GM23338 (cell line): ENCODE data around the gene AKIRIN2. TPM values are rescaled to one million over a fixed set of nuclear protein-coding genes. Genes with fewer than 3 reads are reported as not detected.

Experiments
- ATAC-seq: fragments of 200-7000 bp; cut with Tn5 transposase; 3 replicates; pipeline ENCODE4 v1.9.1; 2020
- DNase-seq: peaks from one replicate; pipeline ENCODE4 v3.0.0-alpha.2; 2015; ENCODE audit warnings: low spot score
- H2AFZ ChIP-seq: fragments of 200-600 bp; sonication (generic); 2 replicates; pipeline ENCODE4 v1.8.0; 2016; ENCODE audit warnings: antibody characterized with exemption, mild to moderate bottlenecking, moderate library complexity
- H3F3A ChIP-seq: fragments of 200-600 bp; sonication (generic); replicated peaks from 2 replicates; pipeline ENCODE4 v1.8.0; 2017; ENCODE audit warnings: antibody characterized with exemption, mixed run types, low read depth
- H3K27ac ChIP-seq: fragments of 200-600 bp; sonication (generic); 2 replicates; pipeline ENCODE4 v1.6.1; 2016; ENCODE audit warnings: low read depth
- H3K27me3 ChIP-seq: fragments of 200-600 bp; sonication (generic); 2 replicates; pipeline ENCODE4 v1.8.0; 2016; ENCODE audit warnings: mild to moderate bottlenecking, mixed run types, moderate library complexity; ENCODE audit not compliant: insufficient read depth
- H3K36me3 ChIP-seq: fragments of 200-600 bp; sonication (generic); 2 replicates; pipeline ENCODE4 v1.8.0; 2016; ENCODE audit warnings: mild to moderate bottlenecking; ENCODE audit not compliant: insufficient read depth
- H3K4me1 ChIP-seq: fragments of 200-600 bp; sonication (generic); 2 replicates; pipeline ENCODE4 v1.8.0; 2016; ENCODE audit warnings: mild to moderate bottlenecking, moderate library complexity; ENCODE audit not compliant: insufficient read depth
- H3K4me2 ChIP-seq: fragments of 200-600 bp; sonication (generic); 2 replicates; pipeline ENCODE4 v1.7.1; 2017; ENCODE audit warnings: mixed run types
- H3K4me3 ChIP-seq: fragments of 200-600 bp; sonication (generic); 2 replicates; pipeline ENCODE4 v1.6.1; 2016; ENCODE audit warnings: mixed run types
- H3K79me2 ChIP-seq: fragments of 200-600 bp; sonication (generic); replicated peaks from 2 replicates; pipeline ENCODE4 v1.8.0; 2017; ENCODE audit warnings: mild to moderate bottlenecking; ENCODE audit not compliant: insufficient read depth
- H3K9me2 ChIP-seq: fragments of 200-600 bp; sonication (generic); 2 replicates; pipeline ENCODE4 v1.8.0; 2017; ENCODE audit not compliant: insufficient read depth
- H4K20me1 ChIP-seq: fragments of 200-600 bp; sonication (generic); replicated peaks from 2 replicates; pipeline ENCODE4 v1.8.0; 2017; ENCODE audit warnings: mild to moderate bottlenecking; ENCODE audit not compliant: insufficient read depth
- H3K27ac Mint-ChIP-seq: 2 replicates; pipeline ENCODE4 v1.8.0; 2020; ENCODE audit warnings: inconsistent platforms, mild to moderate bottlenecking, moderate library complexity, mixed read lengths
- H3K27me3 Mint-ChIP-seq: 3 replicates; pipeline ENCODE4 v1.8.0; 2022; ENCODE audit warnings: low read depth, mild to moderate bottlenecking, moderate library complexity, mixed read lengths, inconsistent platforms; ENCODE audit not compliant: insufficient read depth, poor library complexity
- H3K36me3 Mint-ChIP-seq: 3 replicates; pipeline ENCODE4 v1.8.0; 2021; ENCODE audit warnings: low read depth, mild to moderate bottlenecking, inconsistent platforms, moderate library complexity, mixed read lengths
- H3K4me1 Mint-ChIP-seq: 3 replicates; pipeline ENCODE4 v1.8.0; 2020; ENCODE audit warnings: mild to moderate bottlenecking, inconsistent platforms, mixed read lengths
- H3K4me3 Mint-ChIP-seq: 3 replicates; pipeline ENCODE4 v1.8.0; 2021; ENCODE audit warnings: moderate library complexity, mild to moderate bottlenecking, inconsistent platforms, mixed read lengths
- H3K9me3 Mint-ChIP-seq: 3 replicates; pipeline ENCODE4 v1.8.0; 2020; ENCODE audit warnings: moderate library complexity, mild to moderate bottlenecking, inconsistent platforms, mixed read lengths
- CREB1 ChIP-seq: fragments of 250-450 bp; sonication (Bioruptor Pico); IDR thresholded peaks from 2 replicates; pipeline ENCODE4 v1.5.0; 2020; ENCODE audit warnings: low read depth, mild to moderate bottlenecking, moderate library complexity
- EZH2 ChIP-seq: fragments of 200-600 bp; sonication (generic); IDR thresholded peaks from one replicate; pipeline ENCODE4 v1.8.0; 2017; ENCODE audit warnings: antibody characterized with exemption, mild to moderate bottlenecking, low read depth; ENCODE audit not compliant: unreplicated experiment
- EZH2phosphoT487 ChIP-seq: fragments of 200-600 bp; sonication (generic); IDR thresholded peaks from one replicate; pipeline ENCODE4 v1.8.1; 2018; ENCODE audit warnings: antibody characterized with exemption; ENCODE audit not compliant: unreplicated experiment
- JUNB ChIP-seq: IDR thresholded peaks from one replicate; pipeline ENCODE4 v1.6.1; 2016; ENCODE audit warnings: antibody characterized with exemption; ENCODE audit not compliant: unreplicated experiment
- NANOG ChIP-seq: IDR thresholded peaks from 2 replicates; pipeline ENCODE4 v1.6.1; 2016; ENCODE audit warnings: antibody characterized with exemption, borderline replicate concordance
- POLR2AphosphoS5 ChIP-seq: IDR thresholded peaks from 2 replicates; pipeline ENCODE4 v1.6.1; 2016; ENCODE audit warnings: antibody characterized with exemption, low read depth
- STAT1 ChIP-seq: IDR thresholded peaks from one replicate; pipeline ENCODE4 v1.6.1; 2016; ENCODE audit warnings: antibody characterized with exemption; ENCODE audit not compliant: unreplicated experiment
- ZNF114 ChIP-seq: fragments of 250-450 bp; sonication (Bioruptor Pico); IDR thresholded peaks from 2 replicates; pipeline ENCODE4 v1.5.0; 2020; ENCODE audit warnings: mild to moderate bottlenecking, moderate library complexity
- ZNF331 ChIP-seq: fragments of 250-450 bp; sonication (Bioruptor Pico); IDR thresholded peaks from 2 replicates; pipeline ENCODE4 v1.5.0; 2020; ENCODE audit warnings: low read depth, mild to moderate bottlenecking, moderate library complexity
- polyA plus RNA-seq: library from polyadenylated mRNA; unstranded; fragments of >200 nt; fragmentation: Nextera tagmentation; extraction: Ambion mirVana; gene quantifications from 2 replicates; pipeline ENCODE4 v1.2.1, GENCODE V29; 2016
- total RNA-seq: library from RNA; depleted of rRNA; stranded (reverse); fragments of >200 nt; shearing (Covaris generic); gene quantifications from 2 replicates; pipeline ENCODE4 v1.2.3, GENCODE V29; 2014
- TF ChIP-seq, protein P1 (sequence below): IDR thresholded peaks from one replicate; pipeline ENCODE4 v1.6.1; 2018; ENCODE audit warnings: antibody characterized with exemption; ENCODE audit not compliant: unreplicated experiment
- TF ChIP-seq, protein P2 (sequence below), 2 experiments: fragments of 200-600 bp in 1 of 2; sonication (generic) in 1 of 2; conservative IDR thresholded peaks; 2 replicates each; pipeline versions ENCODE4 v1.5.1 to v1.6.1; 2016 to 2017; ENCODE audit warnings: antibody characterized with exemption in 2 of 2, low read depth in 2 of 2, mild to moderate bottlenecking in 2 of 2, moderate library complexity in 1 of 2
- TF ChIP-seq, protein P3 (sequence below): fragments of 250-450 bp; sonication (Bioruptor Pico); IDR thresholded peaks from 2 replicates; pipeline ENCODE4 v1.5.0; 2020; ENCODE audit warnings: mild to moderate bottlenecking, moderate library complexity
- TF ChIP-seq, protein P4 (sequence below): IDR thresholded peaks from 2 replicates; pipeline ENCODE4 v1.6.1; 2016; ENCODE audit warnings: antibody characterized with exemption

AKIRIN2 gene
- total and polyA plus RNA-seq, 2 experiments from 2014 or later, result 62.1 to 98.1 TPM

DNA sequence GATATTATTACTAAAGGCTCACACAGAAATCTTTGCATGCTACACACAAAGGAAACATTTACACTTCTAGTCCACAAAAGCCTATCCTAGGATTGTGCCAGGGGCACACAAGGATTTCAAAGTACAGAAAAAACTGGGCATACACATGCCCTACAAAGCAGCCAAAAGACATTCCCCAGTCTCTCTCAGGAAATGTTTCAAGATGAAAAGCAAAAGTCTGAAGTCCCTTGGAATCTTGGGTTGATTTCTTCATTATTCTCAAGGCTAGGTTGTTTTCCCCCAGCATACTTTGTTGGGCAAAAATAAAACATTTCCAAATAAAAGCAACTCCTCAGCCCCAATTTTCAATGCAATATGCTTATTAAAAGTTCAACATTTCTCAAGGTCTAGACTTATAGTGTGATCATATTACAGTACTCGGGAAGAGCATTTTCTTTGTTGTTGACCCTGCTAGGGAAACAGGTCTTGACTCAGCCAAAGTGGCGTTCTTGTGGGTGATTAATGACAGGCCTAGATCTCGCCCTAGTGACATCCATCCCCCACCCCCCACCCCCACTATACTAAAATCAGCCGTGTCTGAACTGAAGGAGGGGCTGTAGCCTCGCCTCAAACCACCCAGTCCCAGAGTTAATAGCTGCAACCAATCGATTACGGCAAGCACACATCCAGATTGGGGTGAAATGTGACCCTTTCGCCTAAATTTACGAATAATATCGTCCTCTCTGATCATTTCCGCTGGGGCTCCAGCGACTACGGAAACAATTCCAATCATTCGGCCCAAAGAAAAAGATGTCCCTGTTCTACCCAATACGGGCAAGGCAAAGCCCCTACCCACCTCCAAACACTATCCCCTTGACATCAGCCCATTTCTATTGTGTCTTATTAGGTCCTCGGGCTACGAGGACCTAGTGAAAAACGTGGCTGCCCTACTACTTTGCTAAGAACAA is 1.4 kb downstream of the AKIRIN2 start:
- H3K36me3 Mint-ChIP-seq, result peaks cover 18% of the 10 kb centered on the region
- H3K4me3 Mint-ChIP-seq, result peak overlapping the region; percentile 99
- Histone ChIP-seq H4K20me1 (peaks cover 31% of the 10 kb centered on the region), H3K4me3 (peak overlapping the region; percentile 85), H3F3A (no peaks in the 10 kb centered on the region; the same call in 1 of the 2 replicates), H3K4me2 (peak overlapping the region; percentile 89), H3K9me2 (no peaks in the 10 kb centered on the region), H3K36me3 (no peaks in the 10 kb centered on the region), H3K4me1 (peaks cover 21% of the 10 kb centered on the region), H3K79me2 (peaks cover 63% of the 10 kb centered on the region), H2AFZ (no peak overlapping the region), H3K27me3 (no peaks in the 10 kb centered on the region), H3K27ac (peak overlapping the region; percentile 35; the same call in 1 of the 2 replicates)
- H3K9me3 Mint-ChIP-seq, result peaks cover 6% of the 10 kb centered on the region
- H3K27me3 Mint-ChIP-seq, result peaks cover 9% of the 10 kb centered on the region
- TF ChIP-seq, protein P1, sequence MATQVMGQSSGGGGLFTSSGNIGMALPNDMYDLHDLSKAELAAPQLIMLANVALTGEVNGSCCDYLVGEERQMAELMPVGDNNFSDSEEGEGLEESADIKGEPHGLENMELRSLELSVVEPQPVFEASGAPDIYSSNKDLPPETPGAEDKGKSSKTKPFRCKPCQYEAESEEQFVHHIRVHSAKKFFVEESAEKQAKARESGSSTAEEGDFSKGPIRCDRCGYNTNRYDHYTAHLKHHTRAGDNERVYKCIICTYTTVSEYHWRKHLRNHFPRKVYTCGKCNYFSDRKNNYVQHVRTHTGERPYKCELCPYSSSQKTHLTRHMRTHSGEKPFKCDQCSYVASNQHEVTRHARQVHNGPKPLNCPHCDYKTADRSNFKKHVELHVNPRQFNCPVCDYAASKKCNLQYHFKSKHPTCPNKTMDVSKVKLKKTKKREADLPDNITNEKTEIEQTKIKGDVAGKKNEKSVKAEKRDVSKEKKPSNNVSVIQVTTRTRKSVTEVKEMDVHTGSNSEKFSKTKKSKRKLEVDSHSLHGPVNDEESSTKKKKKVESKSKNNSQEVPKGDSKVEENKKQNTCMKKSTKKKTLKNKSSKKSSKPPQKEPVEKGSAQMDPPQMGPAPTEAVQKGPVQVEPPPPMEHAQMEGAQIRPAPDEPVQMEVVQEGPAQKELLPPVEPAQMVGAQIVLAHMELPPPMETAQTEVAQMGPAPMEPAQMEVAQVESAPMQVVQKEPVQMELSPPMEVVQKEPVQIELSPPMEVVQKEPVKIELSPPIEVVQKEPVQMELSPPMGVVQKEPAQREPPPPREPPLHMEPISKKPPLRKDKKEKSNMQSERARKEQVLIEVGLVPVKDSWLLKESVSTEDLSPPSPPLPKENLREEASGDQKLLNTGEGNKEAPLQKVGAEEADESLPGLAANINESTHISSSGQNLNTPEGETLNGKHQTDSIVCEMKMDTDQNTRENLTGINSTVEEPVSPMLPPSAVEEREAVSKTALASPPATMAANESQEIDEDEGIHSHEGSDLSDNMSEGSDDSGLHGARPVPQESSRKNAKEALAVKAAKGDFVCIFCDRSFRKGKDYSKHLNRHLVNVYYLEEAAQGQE, result no peak
- TF ChIP-seq ZNF331 (CRISPR knock-in tag) (no peak), EZH2phosphoT487 (no peak), POLR2AphosphoS5 (no peak), NANOG (no peak), CREB1 (CRISPR knock-in tag) (no peak), JUNB (no peak), EZH2 (no peak), STAT1 (no peak), ZNF114 (CRISPR knock-in tag) (no peak)
- TF ChIP-seq, protein P2, sequence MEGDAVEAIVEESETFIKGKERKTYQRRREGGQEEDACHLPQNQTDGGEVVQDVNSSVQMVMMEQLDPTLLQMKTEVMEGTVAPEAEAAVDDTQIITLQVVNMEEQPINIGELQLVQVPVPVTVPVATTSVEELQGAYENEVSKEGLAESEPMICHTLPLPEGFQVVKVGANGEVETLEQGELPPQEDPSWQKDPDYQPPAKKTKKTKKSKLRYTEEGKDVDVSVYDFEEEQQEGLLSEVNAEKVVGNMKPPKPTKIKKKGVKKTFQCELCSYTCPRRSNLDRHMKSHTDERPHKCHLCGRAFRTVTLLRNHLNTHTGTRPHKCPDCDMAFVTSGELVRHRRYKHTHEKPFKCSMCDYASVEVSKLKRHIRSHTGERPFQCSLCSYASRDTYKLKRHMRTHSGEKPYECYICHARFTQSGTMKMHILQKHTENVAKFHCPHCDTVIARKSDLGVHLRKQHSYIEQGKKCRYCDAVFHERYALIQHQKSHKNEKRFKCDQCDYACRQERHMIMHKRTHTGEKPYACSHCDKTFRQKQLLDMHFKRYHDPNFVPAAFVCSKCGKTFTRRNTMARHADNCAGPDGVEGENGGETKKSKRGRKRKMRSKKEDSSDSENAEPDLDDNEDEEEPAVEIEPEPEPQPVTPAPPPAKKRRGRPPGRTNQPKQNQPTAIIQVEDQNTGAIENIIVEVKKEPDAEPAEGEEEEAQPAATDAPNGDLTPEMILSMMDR (conservative IDR thresholded peaks at IDR 0.05; ENCODE audit: low read depth in 2 of 2), result no peak
- TF ChIP-seq, protein P3, sequence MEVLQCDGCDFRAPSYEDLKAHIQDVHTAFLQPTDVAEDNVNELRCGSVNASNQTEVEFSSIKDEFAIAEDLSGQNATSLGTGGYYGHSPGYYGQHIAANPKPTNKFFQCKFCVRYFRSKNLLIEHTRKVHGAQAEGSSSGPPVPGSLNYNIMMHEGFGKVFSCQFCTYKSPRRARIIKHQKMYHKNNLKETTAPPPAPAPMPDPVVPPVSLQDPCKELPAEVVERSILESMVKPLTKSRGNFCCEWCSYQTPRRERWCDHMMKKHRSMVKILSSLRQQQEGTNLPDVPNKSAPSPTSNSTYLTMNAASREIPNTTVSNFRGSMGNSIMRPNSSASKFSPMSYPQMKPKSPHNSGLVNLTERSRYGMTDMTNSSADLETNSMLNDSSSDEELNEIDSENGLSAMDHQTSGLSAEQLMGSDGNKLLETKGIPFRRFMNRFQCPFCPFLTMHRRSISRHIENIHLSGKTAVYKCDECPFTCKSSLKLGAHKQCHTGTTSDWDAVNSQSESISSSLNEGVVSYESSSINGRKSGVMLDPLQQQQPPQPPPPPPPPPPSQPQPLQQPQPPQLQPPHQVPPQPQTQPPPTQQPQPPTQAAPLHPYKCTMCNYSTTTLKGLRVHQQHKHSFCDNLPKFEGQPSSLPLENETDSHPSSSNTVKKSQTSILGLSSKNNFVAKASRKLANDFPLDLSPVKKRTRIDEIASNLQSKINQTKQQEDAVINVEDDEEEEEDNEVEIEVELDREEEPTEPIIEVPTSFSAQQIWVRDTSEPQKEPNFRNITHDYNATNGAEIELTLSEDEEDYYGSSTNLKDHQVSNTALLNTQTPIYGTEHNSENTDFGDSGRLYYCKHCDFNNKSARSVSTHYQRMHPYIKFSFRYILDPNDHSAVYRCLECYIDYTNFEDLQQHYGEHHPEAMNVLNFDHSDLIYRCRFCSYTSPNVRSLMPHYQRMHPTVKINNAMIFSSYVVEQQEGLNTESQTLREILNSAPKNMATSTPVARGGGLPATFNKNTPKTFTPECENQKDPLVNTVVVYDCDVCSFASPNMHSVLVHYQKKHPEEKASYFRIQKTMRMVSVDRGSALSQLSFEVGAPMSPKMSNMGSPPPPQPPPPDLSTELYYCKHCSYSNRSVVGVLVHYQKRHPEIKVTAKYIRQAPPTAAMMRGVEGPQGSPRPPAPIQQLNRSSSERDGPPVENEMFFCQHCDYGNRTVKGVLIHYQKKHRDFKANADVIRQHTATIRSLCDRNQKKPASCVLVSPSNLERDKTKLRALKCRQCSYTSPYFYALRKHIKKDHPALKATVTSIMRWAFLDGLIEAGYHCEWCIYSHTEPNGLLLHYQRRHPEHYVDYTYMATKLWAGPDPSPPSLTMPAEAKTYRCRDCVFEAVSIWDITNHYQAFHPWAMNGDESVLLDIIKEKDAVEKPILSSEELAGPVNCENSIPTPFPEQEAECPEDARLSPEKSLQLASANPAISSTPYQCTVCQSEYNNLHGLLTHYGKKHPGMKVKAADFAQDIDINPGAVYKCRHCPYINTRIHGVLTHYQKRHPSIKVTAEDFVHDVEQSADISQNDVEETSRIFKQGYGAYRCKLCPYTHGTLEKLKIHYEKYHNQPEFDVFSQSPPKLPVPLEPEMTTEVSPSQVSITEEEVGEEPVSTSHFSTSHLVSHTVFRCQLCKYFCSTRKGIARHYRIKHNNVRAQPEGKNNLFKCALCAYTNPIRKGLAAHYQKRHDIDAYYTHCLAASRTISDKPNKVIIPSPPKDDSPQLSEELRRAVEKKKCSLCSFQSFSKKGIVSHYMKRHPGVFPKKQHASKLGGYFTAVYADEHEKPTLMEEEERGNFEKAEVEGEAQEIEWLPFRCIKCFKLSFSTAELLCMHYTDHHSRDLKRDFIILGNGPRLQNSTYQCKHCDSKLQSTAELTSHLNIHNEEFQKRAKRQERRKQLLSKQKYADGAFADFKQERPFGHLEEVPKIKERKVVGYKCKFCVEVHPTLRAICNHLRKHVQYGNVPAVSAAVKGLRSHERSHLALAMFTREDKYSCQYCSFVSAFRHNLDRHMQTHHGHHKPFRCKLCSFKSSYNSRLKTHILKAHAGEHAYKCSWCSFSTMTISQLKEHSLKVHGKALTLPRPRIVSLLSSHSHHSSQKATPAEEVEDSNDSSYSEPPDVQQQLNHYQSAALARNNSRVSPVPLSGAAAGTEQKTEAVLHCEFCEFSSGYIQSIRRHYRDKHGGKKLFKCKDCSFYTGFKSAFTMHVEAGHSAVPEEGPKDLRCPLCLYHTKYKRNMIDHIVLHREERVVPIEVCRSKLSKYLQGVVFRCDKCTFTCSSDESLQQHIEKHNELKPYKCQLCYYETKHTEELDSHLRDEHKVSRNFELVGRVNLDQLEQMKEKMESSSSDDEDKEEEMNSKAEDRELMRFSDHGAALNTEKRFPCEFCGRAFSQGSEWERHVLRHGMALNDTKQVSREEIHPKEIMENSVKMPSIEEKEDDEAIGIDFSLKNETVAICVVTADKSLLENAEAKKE (CRISPR knock-in tag), result no peak
- TF ChIP-seq, protein P4, sequence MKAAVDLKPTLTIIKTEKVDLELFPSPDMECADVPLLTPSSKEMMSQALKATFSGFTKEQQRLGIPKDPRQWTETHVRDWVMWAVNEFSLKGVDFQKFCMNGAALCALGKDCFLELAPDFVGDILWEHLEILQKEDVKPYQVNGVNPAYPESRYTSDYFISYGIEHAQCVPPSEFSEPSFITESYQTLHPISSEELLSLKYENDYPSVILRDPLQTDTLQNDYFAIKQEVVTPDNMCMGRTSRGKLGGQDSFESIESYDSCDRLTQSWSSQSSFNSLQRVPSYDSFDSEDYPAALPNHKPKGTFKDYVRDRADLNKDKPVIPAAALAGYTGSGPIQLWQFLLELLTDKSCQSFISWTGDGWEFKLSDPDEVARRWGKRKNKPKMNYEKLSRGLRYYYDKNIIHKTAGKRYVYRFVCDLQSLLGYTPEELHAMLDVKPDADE, result no peak
- peaks cover 15% of the 10 kb centered on the region; the same call in 2 of the 3 replicates for H3K4me1 Mint-ChIP-seq
- peak overlapping the region; percentile 96 for H3K27ac Mint-ChIP-seq
- DNase-seq, result peak; percentile 39
- ATAC-seq, result no peak; the same call in 2 of the 3 replicates
